GM12865 (cell line): ENCODE data around the gene COPE.

Source experiments
- DNase-seq: peaks from one replicate; pipeline ENCODE4 v3.0.0; 2010; ENCODE audit warnings: low read depth
- H3K4me3 ChIP-seq: 2 replicates; pipeline ENCODE4 v1.5.1; 2011; ENCODE audit warnings: mild to moderate bottlenecking, low read depth, low read length, control low read depth
- TF ChIP-seq, protein P1 (sequence below): IDR thresholded peaks from 2 replicates; pipeline ENCODE4 v1.5.1; 2011; ENCODE audit warnings: low read length, control low read depth, low read depth, inconsistent platforms; ENCODE audit not compliant: insufficient read depth; ENCODE audit errors: missing control alignments

The COPE gene

DNA sequence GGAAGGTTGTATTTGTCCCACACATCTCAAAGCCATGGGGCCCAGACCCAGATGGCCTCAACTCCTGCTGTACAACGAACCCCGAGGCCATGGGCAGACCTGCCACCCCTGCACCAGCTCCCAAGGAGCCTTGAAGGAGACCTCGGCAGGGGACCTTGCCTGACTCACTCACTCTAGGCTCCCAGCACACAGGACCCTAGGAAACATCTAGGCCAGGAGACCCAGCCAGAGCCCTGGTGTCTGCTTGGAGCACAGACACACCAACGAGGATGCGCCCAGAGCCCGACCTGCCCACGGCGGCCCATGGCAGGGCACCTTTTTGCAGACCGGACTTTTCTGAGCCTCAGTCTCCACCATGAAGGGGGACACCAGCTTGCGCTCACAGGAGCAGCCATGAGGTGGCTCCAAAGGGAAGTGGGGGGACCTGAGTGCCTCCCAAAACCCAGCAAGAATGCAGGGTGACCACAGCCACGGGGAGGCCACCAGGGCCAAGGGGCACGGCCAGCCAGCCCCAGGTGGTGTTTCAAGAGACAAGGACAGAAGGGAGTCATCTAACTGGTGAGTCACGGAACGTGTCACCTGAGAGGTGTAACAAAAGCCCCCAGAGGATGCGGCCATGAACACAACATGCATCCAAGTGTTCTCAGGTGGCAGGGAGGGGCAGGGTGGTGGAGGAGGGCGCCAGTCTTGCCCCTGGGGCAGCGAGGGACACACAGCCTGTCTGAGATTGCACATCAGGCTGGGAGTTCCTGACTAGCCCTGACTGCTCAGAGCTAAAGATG lies 18.3 kb downstream of the COPE start:
- no peak overlapping the region for H3K4me3 ChIP-seq
- DNase-seq: no peak
- TF ChIP-seq, protein P1, sequence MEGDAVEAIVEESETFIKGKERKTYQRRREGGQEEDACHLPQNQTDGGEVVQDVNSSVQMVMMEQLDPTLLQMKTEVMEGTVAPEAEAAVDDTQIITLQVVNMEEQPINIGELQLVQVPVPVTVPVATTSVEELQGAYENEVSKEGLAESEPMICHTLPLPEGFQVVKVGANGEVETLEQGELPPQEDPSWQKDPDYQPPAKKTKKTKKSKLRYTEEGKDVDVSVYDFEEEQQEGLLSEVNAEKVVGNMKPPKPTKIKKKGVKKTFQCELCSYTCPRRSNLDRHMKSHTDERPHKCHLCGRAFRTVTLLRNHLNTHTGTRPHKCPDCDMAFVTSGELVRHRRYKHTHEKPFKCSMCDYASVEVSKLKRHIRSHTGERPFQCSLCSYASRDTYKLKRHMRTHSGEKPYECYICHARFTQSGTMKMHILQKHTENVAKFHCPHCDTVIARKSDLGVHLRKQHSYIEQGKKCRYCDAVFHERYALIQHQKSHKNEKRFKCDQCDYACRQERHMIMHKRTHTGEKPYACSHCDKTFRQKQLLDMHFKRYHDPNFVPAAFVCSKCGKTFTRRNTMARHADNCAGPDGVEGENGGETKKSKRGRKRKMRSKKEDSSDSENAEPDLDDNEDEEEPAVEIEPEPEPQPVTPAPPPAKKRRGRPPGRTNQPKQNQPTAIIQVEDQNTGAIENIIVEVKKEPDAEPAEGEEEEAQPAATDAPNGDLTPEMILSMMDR: no peak

DNA sequence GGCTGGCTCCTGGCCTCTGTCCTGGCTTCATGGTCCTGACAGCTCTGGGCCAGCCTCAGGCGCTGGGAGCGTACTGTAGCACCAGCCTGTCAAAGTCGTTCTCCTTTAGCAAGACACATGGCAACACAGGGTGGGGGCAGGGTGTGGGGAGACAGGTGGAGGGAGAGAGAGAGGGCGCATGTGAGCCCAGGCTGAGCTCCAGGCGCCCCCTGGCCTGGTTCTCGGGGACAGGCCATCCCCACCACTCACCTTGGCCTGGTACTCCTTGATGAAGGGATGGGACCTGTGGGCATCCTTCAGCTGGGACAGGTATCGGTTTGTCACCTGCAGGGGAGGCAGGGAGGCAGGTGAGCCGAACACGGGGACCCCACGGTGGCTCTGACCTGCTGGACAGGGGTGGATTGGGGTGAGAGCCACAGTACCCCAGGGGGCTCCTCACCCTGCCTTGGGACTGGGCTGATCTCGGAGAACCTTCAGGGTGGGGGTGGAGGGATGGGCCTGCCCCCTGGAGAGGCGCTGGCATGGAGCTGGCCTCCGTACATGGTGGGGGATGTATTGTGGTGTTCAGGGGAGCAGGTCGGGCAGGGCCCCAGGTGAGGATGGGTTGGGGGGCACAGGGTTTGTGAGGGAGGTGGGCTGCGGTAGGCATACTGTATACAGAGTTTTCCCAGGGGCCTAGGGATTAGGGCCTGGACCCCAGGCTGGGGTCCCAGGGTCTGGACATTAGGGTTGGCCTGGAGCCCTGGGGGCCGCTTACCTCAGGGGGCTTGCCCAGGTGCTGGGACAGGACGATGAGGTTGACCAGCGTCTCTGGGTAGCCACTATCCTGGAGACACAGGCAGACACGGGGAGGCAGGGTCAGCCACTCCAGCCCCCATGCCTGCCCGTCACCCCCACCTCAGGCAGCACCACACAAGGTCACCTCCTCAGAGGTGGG lies 19.3 kb downstream of the COPE start:
- no peak for DNase-seq
- TF ChIP-seq, protein P1: no peak
- H3K4me3 ChIP-seq: no peak overlapping the region

DNA sequence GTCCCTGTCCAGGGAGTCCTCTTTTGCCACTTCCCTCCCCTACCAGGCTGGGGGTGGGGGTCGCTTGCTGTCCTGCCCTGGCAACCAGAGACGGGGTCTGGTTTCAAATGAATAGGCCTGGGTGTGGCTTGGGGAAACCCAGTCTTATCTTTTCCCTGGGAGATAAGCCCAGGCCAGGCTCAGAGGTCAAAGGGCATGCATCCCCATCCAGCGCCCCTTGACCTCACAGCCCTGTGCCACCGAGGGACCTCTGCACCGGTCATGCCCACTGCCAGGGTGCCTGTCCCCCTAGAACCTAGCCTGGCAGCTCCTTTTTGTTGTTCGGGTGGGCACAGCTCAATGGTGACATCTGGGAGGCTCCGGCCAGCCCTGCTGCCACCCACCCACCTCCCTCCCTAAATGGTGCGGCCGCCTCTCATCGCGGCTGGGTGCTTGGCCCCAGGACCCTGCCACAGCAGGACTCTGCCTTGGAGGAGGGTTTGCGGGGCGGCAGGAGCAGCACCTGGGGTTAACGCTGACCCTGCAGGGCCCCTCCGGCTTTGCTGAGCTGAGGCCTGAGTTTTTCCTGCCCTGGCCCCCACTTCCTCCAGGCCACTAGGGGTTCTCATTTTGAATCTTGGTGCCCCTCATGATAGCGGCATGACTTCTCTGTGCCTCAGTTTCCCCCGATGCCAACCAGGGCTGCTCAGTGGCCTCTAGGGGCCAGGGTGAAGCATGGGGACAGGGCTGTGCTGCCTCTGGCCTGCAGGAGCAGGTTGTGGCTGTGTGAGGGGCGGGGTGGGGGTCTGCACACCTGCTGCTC lies 20.4 kb downstream of the COPE start:
- TF ChIP-seq, protein P1: no peak
- no peak for DNase-seq
- H3K4me3 ChIP-seq: no peak overlapping the region

DNA sequence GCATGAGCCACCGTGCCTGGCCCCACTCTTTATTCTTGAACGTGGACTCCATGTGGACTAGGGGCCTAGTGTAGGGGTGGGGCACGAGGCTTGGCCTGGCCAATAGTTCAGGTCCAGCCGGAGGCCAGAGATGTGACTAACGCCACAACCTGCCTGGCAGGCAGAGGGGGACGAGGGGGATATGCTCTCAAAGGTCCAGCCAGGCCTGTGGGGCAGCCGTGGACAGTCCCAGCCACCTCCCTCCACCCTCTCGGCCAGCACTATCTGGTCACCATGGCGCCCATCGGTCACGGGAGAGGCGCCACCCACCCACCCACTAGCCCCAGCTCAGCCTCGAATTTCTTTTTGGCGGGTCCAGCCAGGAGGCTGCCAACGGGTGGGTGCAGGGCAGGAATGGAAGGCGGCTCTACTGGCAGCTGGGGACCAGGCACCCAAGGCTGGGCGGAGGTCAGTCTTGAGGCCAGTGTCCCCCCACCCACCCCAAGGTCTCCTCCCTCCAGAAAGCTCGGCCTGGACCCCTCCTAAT lies 21.0 kb downstream of the COPE start:
- TF ChIP-seq, protein P1: no peak
- DNase-seq: no peak
- H3K4me3 ChIP-seq: no peak overlapping the region

DNA sequence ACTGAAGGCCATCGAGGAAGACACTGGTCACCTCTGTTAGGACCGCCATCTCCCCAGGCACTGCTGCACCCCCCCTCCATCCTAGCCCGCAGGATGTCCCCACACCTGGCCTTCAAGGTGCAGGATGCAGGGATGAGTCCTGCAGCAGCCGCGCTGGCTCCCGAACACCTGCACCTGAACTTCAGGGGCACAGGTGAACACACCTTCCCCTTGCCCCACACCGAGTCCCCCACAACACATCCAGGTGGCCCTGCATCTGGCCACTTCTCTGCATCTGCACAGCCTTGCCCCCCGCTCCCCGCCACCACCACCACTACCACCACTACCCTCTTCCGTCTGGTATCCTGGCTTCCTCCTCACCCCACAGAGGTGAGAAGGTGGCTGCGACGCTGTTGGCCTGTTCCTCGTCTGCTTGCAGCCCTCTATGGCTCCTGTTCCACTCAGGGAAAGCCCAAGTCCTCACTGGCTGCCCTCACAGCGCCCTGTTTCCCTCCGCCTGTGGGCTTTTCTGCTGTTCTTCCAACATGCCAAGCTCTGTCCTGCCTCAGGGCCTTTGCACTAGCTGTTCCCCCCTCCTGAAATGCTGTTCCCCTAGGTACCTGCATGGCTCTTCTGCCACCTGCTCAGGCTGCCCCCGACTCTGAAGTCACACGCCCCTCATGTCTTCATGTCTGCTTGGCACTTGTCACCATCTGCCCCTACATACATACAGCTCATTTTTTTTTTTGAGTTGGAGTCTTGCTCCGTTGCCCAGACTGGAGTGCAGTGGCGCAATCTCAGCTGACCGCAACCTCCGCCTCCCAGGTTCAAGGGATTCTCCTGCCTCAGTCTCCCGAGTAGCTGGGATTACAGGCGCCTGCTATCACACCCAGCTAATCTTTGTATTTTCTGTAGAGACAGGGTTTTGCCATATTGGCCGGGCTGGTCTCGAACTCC lies 21.8 kb downstream of the COPE start:
- TF ChIP-seq, protein P1: no peak
- no peak for DNase-seq

More for the DNA sequence above, 21.8 kb downstream of the COPE start:
- H3K4me3 ChIP-seq: no peak overlapping the region
